HL-60 (cell line): ENCODE data around the gene NBPF20.
"Not testable (repeated sequence)": the region's sequence is repeated elsewhere in the genome, so short reads cannot be mapped to it uniquely, and the experiment has no call there.

Source experiments
- POLR2AphosphoS5 ChIP-seq: IDR thresholded peaks from 2 replicates; pipeline ENCODE4 v1.6.1; 2012; ENCODE audit warnings: low read depth
- SPI1 ChIP-seq: IDR thresholded peaks from 2 replicates; pipeline ENCODE4 v1.6.1; 2012; ENCODE audit warnings: low read depth, mild to moderate bottlenecking, borderline replicate concordance
- TF ChIP-seq, protein P1 (sequence below): IDR thresholded peaks from 2 replicates; pipeline ENCODE4 v1.6.1; 2012; ENCODE audit warnings: low read depth; ENCODE audit not compliant: insufficient replicate concordance
- TF ChIP-seq, protein P2 (sequence below): IDR thresholded peaks from one replicate; pipeline ENCODE4 v1.5.1; 2011; ENCODE audit warnings: low read length, control low read depth, inconsistent platforms; ENCODE audit not compliant: insufficient read depth

DNA sequence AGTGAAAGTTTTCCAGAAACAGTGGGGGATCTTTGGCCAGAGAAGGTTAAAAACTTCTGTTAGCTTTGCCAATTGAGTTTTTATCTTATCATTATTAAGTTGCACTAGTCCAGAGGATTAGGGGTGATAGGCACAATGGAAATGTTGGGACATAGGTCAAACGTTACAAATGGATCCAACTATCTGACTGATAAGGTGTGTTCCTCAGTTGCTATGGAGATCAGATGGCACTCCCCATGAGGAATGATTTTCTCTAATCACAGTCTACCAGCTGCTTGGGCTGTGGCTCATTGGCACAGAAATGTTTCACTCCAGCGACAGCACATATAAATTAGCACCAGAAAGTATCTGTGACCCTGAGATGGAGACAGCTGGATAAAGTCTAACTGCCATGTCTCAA lies 47.3 kb upstream of the NBPF20 start:
- TF ChIP-seq, protein P1, sequence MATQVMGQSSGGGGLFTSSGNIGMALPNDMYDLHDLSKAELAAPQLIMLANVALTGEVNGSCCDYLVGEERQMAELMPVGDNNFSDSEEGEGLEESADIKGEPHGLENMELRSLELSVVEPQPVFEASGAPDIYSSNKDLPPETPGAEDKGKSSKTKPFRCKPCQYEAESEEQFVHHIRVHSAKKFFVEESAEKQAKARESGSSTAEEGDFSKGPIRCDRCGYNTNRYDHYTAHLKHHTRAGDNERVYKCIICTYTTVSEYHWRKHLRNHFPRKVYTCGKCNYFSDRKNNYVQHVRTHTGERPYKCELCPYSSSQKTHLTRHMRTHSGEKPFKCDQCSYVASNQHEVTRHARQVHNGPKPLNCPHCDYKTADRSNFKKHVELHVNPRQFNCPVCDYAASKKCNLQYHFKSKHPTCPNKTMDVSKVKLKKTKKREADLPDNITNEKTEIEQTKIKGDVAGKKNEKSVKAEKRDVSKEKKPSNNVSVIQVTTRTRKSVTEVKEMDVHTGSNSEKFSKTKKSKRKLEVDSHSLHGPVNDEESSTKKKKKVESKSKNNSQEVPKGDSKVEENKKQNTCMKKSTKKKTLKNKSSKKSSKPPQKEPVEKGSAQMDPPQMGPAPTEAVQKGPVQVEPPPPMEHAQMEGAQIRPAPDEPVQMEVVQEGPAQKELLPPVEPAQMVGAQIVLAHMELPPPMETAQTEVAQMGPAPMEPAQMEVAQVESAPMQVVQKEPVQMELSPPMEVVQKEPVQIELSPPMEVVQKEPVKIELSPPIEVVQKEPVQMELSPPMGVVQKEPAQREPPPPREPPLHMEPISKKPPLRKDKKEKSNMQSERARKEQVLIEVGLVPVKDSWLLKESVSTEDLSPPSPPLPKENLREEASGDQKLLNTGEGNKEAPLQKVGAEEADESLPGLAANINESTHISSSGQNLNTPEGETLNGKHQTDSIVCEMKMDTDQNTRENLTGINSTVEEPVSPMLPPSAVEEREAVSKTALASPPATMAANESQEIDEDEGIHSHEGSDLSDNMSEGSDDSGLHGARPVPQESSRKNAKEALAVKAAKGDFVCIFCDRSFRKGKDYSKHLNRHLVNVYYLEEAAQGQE = not testable (repeated sequence)
- not testable (repeated sequence) for TF ChIP-seq SPI1, POLR2AphosphoS5
- TF ChIP-seq, protein P2, sequence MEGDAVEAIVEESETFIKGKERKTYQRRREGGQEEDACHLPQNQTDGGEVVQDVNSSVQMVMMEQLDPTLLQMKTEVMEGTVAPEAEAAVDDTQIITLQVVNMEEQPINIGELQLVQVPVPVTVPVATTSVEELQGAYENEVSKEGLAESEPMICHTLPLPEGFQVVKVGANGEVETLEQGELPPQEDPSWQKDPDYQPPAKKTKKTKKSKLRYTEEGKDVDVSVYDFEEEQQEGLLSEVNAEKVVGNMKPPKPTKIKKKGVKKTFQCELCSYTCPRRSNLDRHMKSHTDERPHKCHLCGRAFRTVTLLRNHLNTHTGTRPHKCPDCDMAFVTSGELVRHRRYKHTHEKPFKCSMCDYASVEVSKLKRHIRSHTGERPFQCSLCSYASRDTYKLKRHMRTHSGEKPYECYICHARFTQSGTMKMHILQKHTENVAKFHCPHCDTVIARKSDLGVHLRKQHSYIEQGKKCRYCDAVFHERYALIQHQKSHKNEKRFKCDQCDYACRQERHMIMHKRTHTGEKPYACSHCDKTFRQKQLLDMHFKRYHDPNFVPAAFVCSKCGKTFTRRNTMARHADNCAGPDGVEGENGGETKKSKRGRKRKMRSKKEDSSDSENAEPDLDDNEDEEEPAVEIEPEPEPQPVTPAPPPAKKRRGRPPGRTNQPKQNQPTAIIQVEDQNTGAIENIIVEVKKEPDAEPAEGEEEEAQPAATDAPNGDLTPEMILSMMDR = not testable (repeated sequence)
